Measurements from ENCODE around the gene SSNA1. TPM values are rescaled to one million over a fixed set of nuclear protein-coding genes. Genes with fewer than 3 reads are reported as not detected.

SSNA1 gene
- total and polyA plus RNA-seq, 9 of the 15 experiments (the other 6 are each of a cell fraction or from before 2014, with no cell fraction given) = 1.9 to 130 (median 57.1) TPM

GRCh38 chr9:137160054-137160425 lies 28.4 kb upstream of the SSNA1 start (continued):
- TF ChIP-seq HSF4 (CRISPR knock-in tag; IDR thresholded peaks at IDR 0.05; ENCODE audit: borderline replicate concordance) = no peak
- TF ChIP-seq MED1 (CRISPR knock-in tag; IDR thresholded peaks at IDR 0.05; ENCODE audit: borderline replicate concordance) = no peak

DNA sequence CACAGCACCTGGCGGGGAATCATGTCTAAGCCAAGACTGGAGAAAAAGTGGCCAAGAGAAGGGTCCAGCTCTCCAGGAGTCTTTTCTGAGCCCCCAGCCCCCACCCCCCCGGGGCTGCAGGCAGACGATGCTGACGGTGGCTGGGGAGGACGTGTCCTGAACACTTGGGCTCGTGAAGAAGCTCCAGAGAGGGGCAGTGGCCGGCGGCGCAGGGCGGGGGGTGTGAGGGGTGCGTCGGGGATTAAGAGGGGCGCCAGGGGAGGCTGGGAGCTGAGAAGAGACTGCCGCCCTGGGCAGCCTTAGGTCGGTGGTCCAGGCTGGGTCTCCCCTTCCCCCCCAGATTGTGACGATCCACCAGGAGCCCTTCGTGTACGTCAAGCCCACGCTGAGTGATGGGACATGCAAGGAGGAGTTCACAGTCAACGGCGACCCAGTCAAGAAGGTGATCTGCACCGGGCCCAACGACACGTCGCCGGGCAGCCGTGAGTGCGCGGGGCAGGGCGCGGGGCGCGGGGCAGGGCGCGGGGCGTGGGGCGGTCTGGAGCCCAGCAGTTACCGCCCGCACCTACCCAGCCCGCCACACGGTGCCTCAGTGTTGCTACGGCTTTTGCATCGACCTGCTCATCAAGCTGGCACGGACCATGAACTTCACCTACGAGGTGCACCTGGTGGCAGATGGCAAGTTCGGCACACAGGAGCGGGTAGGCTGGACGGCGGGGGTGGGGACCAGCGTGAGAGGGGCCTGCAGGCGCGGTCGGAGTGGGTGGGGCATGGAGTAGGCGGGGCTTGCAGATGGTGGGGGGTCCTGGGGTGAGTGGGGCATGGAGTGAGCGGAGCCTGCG lies 27.5 kb upstream of the SSNA1 start:
- no peaks in the 10 kb centered on the region for H3K9me1 ChIP-seq (ENCODE audit: control insufficient read depth, insufficient read depth, low read length)
- no peak overlapping the region for H3K4me3 ChIP-seq
- no peaks in the 10 kb centered on the region for H3K79me2 ChIP-seq (ENCODE audit: control insufficient read depth, insufficient read depth, low read length)
- peaks cover 18 to 95% of the 10 kb centered on the region in 2 experiments; a peak in 4 of 5 replicates for H3K4me1 ChIP-seq (replicated peaks in 1 of 2; ENCODE audit: control insufficient read depth in 2 of 2, insufficient read depth in 2 of 2, low read length in 2 of 2)
- no peak overlapping the region for H3K4me2 ChIP-seq (ENCODE audit: insufficient read depth, low read length)
- no TSS peak for BruUV-seq (replicated peaks)
- in situ Hi-C loops (cut with MboI) (no loop called here), intact Hi-C loops (cut with micrococcal nuclease) (no loop called here)
- H2AFZ ChIP-seq (ENCODE audit: low read depth, low read length) = no peak overlapping the region
- no peaks in the 10 kb centered on the region for H3K36me3 ChIP-seq (ENCODE audit: control insufficient read depth, insufficient read depth, low read length)
- ChIA-PET POLR2A (interaction anchor here (0.6 kb wide), 1 partner anchor 28 kb away, joined by 3 read pairs; no protein-coding TSS in a partner anchor), CTCF (ENCODE audit: low intra/inter-chr PET ratio) (no interaction called here)
- no peak overlapping the region for H3K9ac ChIP-seq (ENCODE audit: insufficient read depth in 1 of 2, low read depth in 2 of 2, low read length in 2 of 2)
- 42% methylated on average over 33 of the region's 56 CpGs for WGBS (ENCODE audit: insufficient coverage, low coverage, missing lambda C conversion rate)
- H3K27me3 ChIP-seq (ENCODE audit: control insufficient read depth in 2 of 2, insufficient read depth in 2 of 2, low read length in 2 of 2) = peaks cover 5 to 17% of the 10 kb centered on the region in 2 experiments; a peak in 4 of 5 replicates
- H4K20me1 ChIP-seq (replicated peaks; ENCODE audit: control insufficient read depth, insufficient read depth, low read length) = 0 out of 2 replicates have a peak, but pooled peaks cover 8% of the 10 kb centered on the region
- DNase-seq (ENCODE audit: extremely low read depth in 1 of 4, low spot score in 3 of 4) (no peak), FAIRE-seq (no peak), ATAC-seq (no peak)
- no peak overlapping the region for H3K27ac ChIP-seq (ENCODE audit: extremely low read depth, low read depth, low read length)
- no peaks in the 10 kb centered on the region for H3K9me3 ChIP-seq (replicated peaks; ENCODE audit: control insufficient read depth, insufficient read depth, low read depth, low read length)
- no peak for TF ChIP-seq JUND (IDR thresholded peaks at IDR 0.05; ENCODE audit: borderline replicate concordance, low read depth, low read length)
- no peak for TF ChIP-seq JUND (tag; IDR thresholded peaks at IDR 0.05; ENCODE audit: borderline replicate concordance, low read depth, low read length)
